Endothelial cell of umbilical vein (primary cell): Measurements from ENCODE around the gene NPLOC4. TPM values are rescaled to one million over a fixed set of nuclear protein-coding genes. Genes with fewer than 3 reads are reported as not detected.

Experiments used
- BruUV-seq: library from RNA; stranded (reverse); fragments of 400-500 nt; replicated peaks from 2 replicates; lab custom pipeline; 2021; lab: Mats Ljungman, UMichigan
- CTCF ChIA-PET: fragments of 300-600, 350-600 bp; sonication (Branson Sonifier 250); formaldehyde crosslinking; loops from one replicate; lab custom pipeline; 2021; ENCODE audit warnings: antibody characterized with exemption, inconsistent platforms; lab: Charles Lee
- POLR2A ChIA-PET: fragments of 300-600, 350-600 bp; sonication (Branson Sonifier 250); formaldehyde crosslinking; loops from one replicate; lab custom pipeline; 2021; ENCODE audit warnings: antibody characterized with exemption, inconsistent platforms; lab: Charles Lee
- DNase-seq: peaks from one replicate; pipeline ENCODE4 v3.0.0-alpha.2; 2011; ENCODE audit warnings: low read depth, low spot score
- FAIRE-seq: peaks from 2 replicates; lab custom pipeline; 2011; peaks lifted over from hg19 to GRCh38; lab: Jason Lieb, UNC
- H2AFZ ChIP-seq: 2 replicates; pipeline ENCODE4 v1.6.0; 2012; ENCODE audit warnings: low read depth, low read length, control low read depth, inconsistent platforms
- H3K27ac ChIP-seq: 2 replicates; pipeline ENCODE4 v1.5.1; 2011; ENCODE audit warnings: low read depth, mild to moderate bottlenecking, control low read depth, low read length, moderate library complexity; ENCODE audit not compliant: insufficient read depth
- H3K27me3 ChIP-seq, 2 experiments: 2 replicates each; pipeline versions ENCODE4 v1.6.0 to v1.6.1; 2011; ENCODE audit warnings: low read length in 2 of 2, mixed read lengths in 1 of 2; ENCODE audit not compliant: control insufficient read depth in 2 of 2, insufficient read depth in 2 of 2
- H3K36me3 ChIP-seq, 2 experiments: 2 replicates in 1 of 2; 3 replicates in 1 of 2; pipeline ENCODE4 v1.5.1; 2011; ENCODE audit warnings: low read length in 2 of 2, mild to moderate bottlenecking in 1 of 2, moderate library complexity in 1 of 2; ENCODE audit not compliant: control insufficient read depth in 2 of 2, insufficient read depth in 2 of 2; ENCODE audit errors: extremely low read depth in 1 of 2
- H3K4me1 ChIP-seq: 3 replicates; pipeline ENCODE4 v1.5.1; 2011; ENCODE audit warnings: mild to moderate bottlenecking, low read length; ENCODE audit not compliant: control insufficient read depth, insufficient read depth; ENCODE audit errors: extremely low read depth
- H3K4me2 ChIP-seq: 2 replicates; pipeline ENCODE4 v1.6.1; 2011; ENCODE audit warnings: low read length, control low read depth, mixed read lengths; ENCODE audit not compliant: insufficient read depth
- H3K4me3 ChIP-seq, 3 experiments: fragments of 200-600 bp in 1 of 3; sonication (generic), shearing (Covaris generic) in 1 of 3; replicated peaks in 1 of 3; 2 replicates each; pipeline ENCODE4 v1.5.1; 2011 to 2016; ENCODE audit warnings: control low read depth in 3 of 3, low read length in 3 of 3, mild to moderate bottlenecking in 2 of 3, inconsistent platforms in 1 of 3, low read depth in 1 of 3, moderate library complexity in 1 of 3; ENCODE audit not compliant: insufficient read depth in 1 of 3
- H3K79me2 ChIP-seq: 2 replicates; pipeline ENCODE4 v1.6.0; 2012; ENCODE audit warnings: low read length, inconsistent platforms; ENCODE audit not compliant: control insufficient read depth, insufficient read depth
- H3K9ac ChIP-seq: replicated peaks from 2 replicates; pipeline ENCODE3; 2011; ENCODE audit warnings: low read length, control low read depth; ENCODE audit not compliant: insufficient read depth; ENCODE audit errors: extremely low read depth
- H3K9me1 ChIP-seq: replicated peaks from 3 replicates; pipeline ENCODE4 v1.6.0; 2011; ENCODE audit warnings: mild to moderate bottlenecking, low read length; ENCODE audit not compliant: control insufficient read depth, insufficient read depth; ENCODE audit errors: extremely low read depth
- H3K9me3 ChIP-seq: replicated peaks from 2 replicates; pipeline ENCODE4 v1.5.1; 2012; ENCODE audit warnings: low read length, inconsistent platforms; ENCODE audit not compliant: control insufficient read depth, insufficient read depth
- H4K20me1 ChIP-seq: replicated peaks from 2 replicates; pipeline ENCODE3; 2011; ENCODE audit warnings: mild to moderate bottlenecking, low read length; ENCODE audit not compliant: control insufficient read depth, insufficient read depth; ENCODE audit errors: extremely low read depth
- EZH2 ChIP-seq: IDR thresholded peaks from 2 replicates; pipeline ENCODE4 v1.6.1; 2012; ENCODE audit warnings: borderline replicate concordance, low read depth, mild to moderate bottlenecking, moderate library complexity, low read length, inconsistent platforms; ENCODE audit not compliant: severe bottlenecking
- FOS ChIP-seq: IDR thresholded peaks from 2 replicates; pipeline ENCODE4 v1.6.1; 2011; ENCODE audit warnings: mild to moderate bottlenecking, low read length, moderate library complexity, borderline replicate concordance; ENCODE audit not compliant: insufficient read depth
- GATA2 ChIP-seq: IDR thresholded peaks from 2 replicates; pipeline ENCODE4 v1.7.0; 2011; ENCODE audit warnings: low read depth, mild to moderate bottlenecking, moderate library complexity, mixed read lengths, low read length; ENCODE audit not compliant: insufficient read length, insufficient read depth
- JUN ChIP-seq: IDR thresholded peaks from 2 replicates; pipeline ENCODE4 v1.6.1; 2011; ENCODE audit warnings: borderline replicate concordance, low read depth; ENCODE audit not compliant: insufficient read length, insufficient read depth
- MYC ChIP-seq: IDR thresholded peaks from one replicate; pipeline ENCODE4 v1.6.1; 2011; ENCODE audit warnings: mild to moderate bottlenecking, low read depth, low read length
- POLR2A ChIP-seq: IDR thresholded peaks from 2 replicates; pipeline ENCODE4 v1.6.1; 2012; ENCODE audit warnings: low read depth, mild to moderate bottlenecking, control low read depth, low read length
- POLR2AphosphoS5 ChIP-seq: IDR thresholded peaks from 2 replicates; pipeline ENCODE4 v1.6.1; 2012; ENCODE audit warnings: low read depth, mild to moderate bottlenecking, control low read depth, low read length, moderate library complexity; ENCODE audit not compliant: insufficient read depth
- dilution Hi-C: fragments of 300-500 bp; cut with MboI; formaldehyde crosslinking; loops from one replicate; pipeline ENCODE4 v1.15.0; 2019; ENCODE audit warnings: low sequenced_read_pairs; ENCODE audit not compliant: extremely low pct_ligation_motif_present
- intact Hi-C: fragments of 100-400 bp; cut with micrococcal nuclease; formaldehyde crosslinking; loops from one replicate; pipeline ENCODE4 v1.10.0; 2022
- polyA plus RNA-seq, 4 experiments: library from polyadenylated mRNA; depleted of rRNA in 3 of 4; stranded (reverse) in 3 of 4; unstranded in 1 of 4; fragments of >200 nt; gene quantifications; 2 replicates each; pipeline versions ENCODE4 v1.2.1 to v1.2.3, GENCODE V29; 2011 to 2012; ENCODE audit warnings: missing spikeins in 1 of 4
- total RNA-seq: library from RNA; stranded (reverse); gene quantifications from 2 replicates; pipeline ENCODE4 v1.2.3, GENCODE V29; 2021
- TF ChIP-seq, protein P1 (sequence below), 2 donors: IDR thresholded peaks; 1 replicate in 1 of 2; 2 replicates in 1 of 2; pipeline ENCODE4 v1.5.1; 2011; ENCODE audit warnings: low read length in 2 of 2, mild to moderate bottlenecking in 2 of 2, moderate library complexity in 2 of 2, control low read depth in 1 of 2, inconsistent platforms in 1 of 2, low read depth in 1 of 2; ENCODE audit not compliant: insufficient read depth in 1 of 2; ENCODE audit errors: extremely low read depth in 1 of 2
- TF ChIP-seq, protein P2 (sequence below): IDR thresholded peaks from 2 replicates; pipeline ENCODE4 v1.6.1; 2011; ENCODE audit not compliant: insufficient read depth, insufficient read length

NPLOC4 gene
- total and polyA plus RNA-seq, 2 donors (not counting 3 experiments of a cell fraction or from before 2014, with no cell fraction given) = 150 to 175 TPM

DNA sequence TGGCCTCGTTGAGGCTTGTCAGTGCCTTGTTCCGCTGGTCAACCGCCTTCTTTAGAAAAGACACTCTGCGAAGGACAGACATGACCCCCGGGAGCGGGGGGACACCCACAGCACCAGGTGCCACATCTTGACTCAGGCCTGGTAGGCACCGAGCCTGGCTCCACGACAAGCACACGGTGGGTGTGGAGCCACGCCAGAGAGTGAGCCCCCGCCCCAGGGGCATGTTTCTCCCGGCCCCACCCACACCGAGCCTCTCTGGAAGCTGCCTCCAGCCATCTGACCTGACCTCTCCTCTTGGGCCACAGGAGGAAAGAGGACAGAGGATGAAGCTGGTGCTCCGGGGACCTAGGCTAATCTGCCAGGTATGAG, 89.3 kb downstream of the NPLOC4 start:
- Histone ChIP-seq H3K36me3 (peaks cover 9 to 65% of the 10 kb centered on the region in 2 experiments), H4K20me1 (no peaks in the 10 kb centered on the region), H3K27me3 (no peaks in the 10 kb centered on the region), H3K4me2 (no peak overlapping the region), H2AFZ (no peak overlapping the region), H3K9me3 (no peaks in the 10 kb centered on the region), H3K9ac (no peak overlapping the region), H3K4me1 (peaks cover 9% of the 10 kb centered on the region), H3K9me1 (no peaks in the 10 kb centered on the region), H3K4me3 (no peak overlapping the region), H3K27ac (no peak overlapping the region), H3K79me2 (peaks cover 33% of the 10 kb centered on the region)
- no TSS peak for BruUV-seq
- DNase-seq = no peak
- dilution Hi-C loops = no loop called here
- ChIA-PET POLR2A (no interaction called here), CTCF (no interaction called here)
- TF ChIP-seq JUN = no peak
- no peak for TF ChIP-seq FOS
- TF ChIP-seq, protein P1, sequence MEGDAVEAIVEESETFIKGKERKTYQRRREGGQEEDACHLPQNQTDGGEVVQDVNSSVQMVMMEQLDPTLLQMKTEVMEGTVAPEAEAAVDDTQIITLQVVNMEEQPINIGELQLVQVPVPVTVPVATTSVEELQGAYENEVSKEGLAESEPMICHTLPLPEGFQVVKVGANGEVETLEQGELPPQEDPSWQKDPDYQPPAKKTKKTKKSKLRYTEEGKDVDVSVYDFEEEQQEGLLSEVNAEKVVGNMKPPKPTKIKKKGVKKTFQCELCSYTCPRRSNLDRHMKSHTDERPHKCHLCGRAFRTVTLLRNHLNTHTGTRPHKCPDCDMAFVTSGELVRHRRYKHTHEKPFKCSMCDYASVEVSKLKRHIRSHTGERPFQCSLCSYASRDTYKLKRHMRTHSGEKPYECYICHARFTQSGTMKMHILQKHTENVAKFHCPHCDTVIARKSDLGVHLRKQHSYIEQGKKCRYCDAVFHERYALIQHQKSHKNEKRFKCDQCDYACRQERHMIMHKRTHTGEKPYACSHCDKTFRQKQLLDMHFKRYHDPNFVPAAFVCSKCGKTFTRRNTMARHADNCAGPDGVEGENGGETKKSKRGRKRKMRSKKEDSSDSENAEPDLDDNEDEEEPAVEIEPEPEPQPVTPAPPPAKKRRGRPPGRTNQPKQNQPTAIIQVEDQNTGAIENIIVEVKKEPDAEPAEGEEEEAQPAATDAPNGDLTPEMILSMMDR (IDR thresholded peaks at IDR 0.05; ENCODE audit: extremely low read depth in 1 of 2, insufficient read depth in 1 of 2, low read depth in 1 of 2, low read length in 2 of 2) = no peak
- TF ChIP-seq POLR2A = no peak
- TF ChIP-seq, protein P2, sequence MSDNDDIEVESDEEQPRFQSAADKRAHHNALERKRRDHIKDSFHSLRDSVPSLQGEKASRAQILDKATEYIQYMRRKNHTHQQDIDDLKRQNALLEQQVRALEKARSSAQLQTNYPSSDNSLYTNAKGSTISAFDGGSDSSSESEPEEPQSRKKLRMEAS = no peak
- no peak for TF ChIP-seq EZH2
- no peak for TF ChIP-seq POLR2AphosphoS5
- no peak for TF ChIP-seq GATA2
- no peak for TF ChIP-seq MYC
- FAIRE-seq = no peak
- intact Hi-C loops = no loop called here
